IPS-15b (cell line): ENCODE measurements around the gene HADHB.
"Not testable (repeated sequence)": the region's sequence is repeated elsewhere in the genome, so short reads cannot be mapped to it uniquely, and the experiment has no call there.

Source experiments
- H3K27me3 ChIP-seq: one replicate; pipeline ENCODE4 v1.6.1; 2013; ENCODE audit warnings: low read length; ENCODE audit not compliant: control insufficient read depth, insufficient read depth
- H3K36me3 ChIP-seq: one replicate; pipeline ENCODE4 v1.6.1; 2013; ENCODE audit warnings: low read length; ENCODE audit not compliant: control insufficient read depth, insufficient read depth
- H3K4me1 ChIP-seq: one replicate; pipeline ENCODE4 v1.6.1; 2013; ENCODE audit warnings: mild to moderate bottlenecking, low read length; ENCODE audit not compliant: control insufficient read depth, insufficient read depth
- H3K4me3 ChIP-seq: one replicate; pipeline ENCODE4 v1.5.1; 2013; ENCODE audit warnings: low read depth, low read length
- H3K9ac ChIP-seq: one replicate; pipeline ENCODE4 v1.6.1; 2013; ENCODE audit warnings: low read depth, mild to moderate bottlenecking, low read length
- H3K9me3 ChIP-seq: one replicate; pipeline ENCODE4 v1.6.1; 2013; ENCODE audit warnings: mild to moderate bottlenecking, low read length; ENCODE audit not compliant: control insufficient read depth, insufficient read depth

HADHB gene

GRCh38 chr2:26300234-26300925 lies 55.6 kb downstream of the HADHB start:
- Histone ChIP-seq H3K36me3 (no peaks in the 10 kb centered on the region), H3K27me3 (peaks cover 8% of the 10 kb centered on the region), H3K4me3 (no peak overlapping the region), H3K9me3 (no peaks in the 10 kb centered on the region), H3K9ac (no peak overlapping the region), H3K4me1 (peaks cover 4% of the 10 kb centered on the region)

GRCh38 chr2:26302846-26303245 lies 58.1 kb downstream of the HADHB start:
- Histone ChIP-seq H3K9me3 (no peaks in the 10 kb centered on the region), H3K4me3 (no peak overlapping the region), H3K27me3 (no peaks in the 10 kb centered on the region), H3K9ac (no peak overlapping the region), H3K4me1 (peaks cover 4% of the 10 kb centered on the region), H3K36me3 (no peaks in the 10 kb centered on the region)

- H3K36me3 ChIP-seq, H3K9ac ChIP-seq, H3K9me3 ChIP-seq, H3K4me3 ChIP-seq, H3K27me3 ChIP-seq, H3K4me1 ChIP-seq: not testable (repeated sequence)
Observed at GRCh38 chr2:26305094-26305493, 60.4 kb downstream of the HADHB start.

GRCh38 chr2:26305540-26305939 lies 60.8 kb downstream of the HADHB start:
- Histone ChIP-seq H3K9me3 (no peaks in the 10 kb centered on the region), H3K27me3 (no peaks in the 10 kb centered on the region), H3K4me1 (no peaks in the 10 kb centered on the region)

GRCh38 chr2:26309921-26310320 lies 65.2 kb downstream of the HADHB start:
- Histone ChIP-seq H3K4me1 (no peaks in the 10 kb centered on the region), H3K36me3 (no peaks in the 10 kb centered on the region), H3K9ac (no peak overlapping the region), H3K27me3 (no peaks in the 10 kb centered on the region), H3K9me3 (no peaks in the 10 kb centered on the region), H3K4me3 (no peak overlapping the region)

More at GRCh38 chr2:26305540-26305939, 60.8 kb downstream of the HADHB start:
- Histone ChIP-seq H3K4me3 (no peak overlapping the region), H3K9ac (no peak overlapping the region), H3K36me3 (no peaks in the 10 kb centered on the region)

- H3K9me3 ChIP-seq = no peaks in the 10 kb centered on the region
- no peak overlapping the region for H3K9ac ChIP-seq
- H3K4me3 ChIP-seq = no peak overlapping the region
- no peaks in the 10 kb centered on the region for H3K4me1 ChIP-seq
- no peaks in the 10 kb centered on the region for H3K27me3 ChIP-seq
- no peaks in the 10 kb centered on the region for H3K36me3 ChIP-seq
Observed at GRCh38 chr2:26312471-26312870, 67.7 kb downstream of the HADHB start.

- Histone ChIP-seq H3K4me1 (no peaks in the 10 kb centered on the region), H3K9ac (no peak overlapping the region), H3K27me3 (no peaks in the 10 kb centered on the region), H3K9me3 (no peaks in the 10 kb centered on the region), H3K4me3 (no peak overlapping the region), H3K36me3 (no peaks in the 10 kb centered on the region)
Observed at GRCh38 chr2:26313446-26313845, 68.7 kb downstream of the HADHB start.

- Histone ChIP-seq H3K9ac (no peak overlapping the region), H3K9me3 (no peaks in the 10 kb centered on the region), H3K4me1 (no peaks in the 10 kb centered on the region), H3K36me3 (no peaks in the 10 kb centered on the region), H3K4me3 (no peak overlapping the region), H3K27me3 (no peaks in the 10 kb centered on the region)
Observed at GRCh38 chr2:26314243-26314642, 69.5 kb downstream of the HADHB start.

GRCh38 chr2:26316041-26316440 lies 71.3 kb downstream of the HADHB start:
- Histone ChIP-seq H3K27me3 (no peaks in the 10 kb centered on the region), H3K9ac (no peak overlapping the region), H3K36me3 (no peaks in the 10 kb centered on the region), H3K4me3 (no peak overlapping the region), H3K9me3 (no peaks in the 10 kb centered on the region), H3K4me1 (no peaks in the 10 kb centered on the region)

GRCh38 chr2:26316845-26317244 lies 72.1 kb downstream of the HADHB start:
- Histone ChIP-seq H3K9me3 (no peaks in the 10 kb centered on the region), H3K36me3 (no peaks in the 10 kb centered on the region), H3K4me3 (no peak overlapping the region), H3K9ac (no peak overlapping the region), H3K27me3 (no peaks in the 10 kb centered on the region), H3K4me1 (no peaks in the 10 kb centered on the region)

GRCh38 chr2:26317377-26318105 lies 72.8 kb downstream of the HADHB start:
- Histone ChIP-seq H3K4me3 (no peak overlapping the region), H3K9ac (no peak overlapping the region), H3K27me3 (no peaks in the 10 kb centered on the region), H3K9me3 (no peaks in the 10 kb centered on the region), H3K4me1 (no peaks in the 10 kb centered on the region), H3K36me3 (no peaks in the 10 kb centered on the region)

GRCh38 chr2:26318950-26319349 lies 74.2 kb downstream of the HADHB start:
- no peaks in the 10 kb centered on the region for H3K9me3 ChIP-seq
- no peaks in the 10 kb centered on the region for H3K27me3 ChIP-seq
- no peaks in the 10 kb centered on the region for H3K4me1 ChIP-seq
- no peak overlapping the region for H3K9ac ChIP-seq
- no peak overlapping the region for H3K4me3 ChIP-seq
- no peaks in the 10 kb centered on the region for H3K36me3 ChIP-seq
